Jurkat, Clone E6-1 (cell line): ENCODE results near the gene ATP13A3.

ENCODE experiments used
- DNase-seq: peaks from one replicate; pipeline ENCODE4 v3.0.0-alpha.2; 2011; ENCODE audit warnings: low read depth, low spot score
- H3K4me3 ChIP-seq: 2 replicates; pipeline ENCODE4 v1.5.1; 2011; ENCODE audit warnings: mild to moderate bottlenecking, low read length, control low read depth, moderate library complexity

The ATP13A3 gene

GRCh38 chr3:194382892-194383223 lies 103.9 kb downstream of the ATP13A3 start:
- H3K4me3 ChIP-seq = no peak overlapping the region
- DNase-seq = no peak

- DNase-seq = no peak
- no peak overlapping the region for H3K4me3 ChIP-seq
These were observed 104.5 kb downstream of the ATP13A3 start for GRCh38 chr3:194382196-194382891.

GRCh38 chr3:194381460-194381875 lies 105.3 kb downstream of the ATP13A3 start:
- no peak overlapping the region for H3K4me3 ChIP-seq
- DNase-seq = no peak

- DNase-seq = no peak
- no peak overlapping the region for H3K4me3 ChIP-seq
These were observed 106.5 kb downstream of the ATP13A3 start for GRCh38 chr3:194380326-194380725.

- DNase-seq = no peak
- H3K4me3 ChIP-seq = no peak overlapping the region
These were observed 107.2 kb downstream of the ATP13A3 start for GRCh38 chr3:194379651-194380050.

- DNase-seq = no peak
- H3K4me3 ChIP-seq = no peak overlapping the region
These were observed 107.6 kb downstream of the ATP13A3 start for GRCh38 chr3:194379231-194379630.

- DNase-seq = no peak
- H3K4me3 ChIP-seq = no peak overlapping the region
These were observed 109.1 kb downstream of the ATP13A3 start for GRCh38 chr3:194377708-194378107.

GRCh38 chr3:194376241-194376560 lies 110.6 kb downstream of the ATP13A3 start:
- H3K4me3 ChIP-seq = no peak overlapping the region
- DNase-seq = no peak

- H3K4me3 ChIP-seq = no peak overlapping the region
- DNase-seq = no peak
These were observed 111.1 kb downstream of the ATP13A3 start for GRCh38 chr3:194375473-194376240.

GRCh38 chr3:194374935-194375334 lies 111.9 kb downstream of the ATP13A3 start:
- no peak overlapping the region for H3K4me3 ChIP-seq
- DNase-seq = no peak

GRCh38 chr3:194373899-194374298 lies 112.9 kb downstream of the ATP13A3 start:
- DNase-seq = no peak
- H3K4me3 ChIP-seq = no peak overlapping the region

GRCh38 chr3:194373028-194373427 lies 113.8 kb downstream of the ATP13A3 start:
- no peak for DNase-seq
- H3K4me3 ChIP-seq = no peak overlapping the region

GRCh38 chr3:194370753-194371152 lies 116.0 kb downstream of the ATP13A3 start:
- no peak overlapping the region for H3K4me3 ChIP-seq
- no peak for DNase-seq

GRCh38 chr3:194369522-194370279 lies 117.1 kb downstream of the ATP13A3 start, which contains the start of gene LRRC15:
TSS of gene LRRC15 (minus strand) at chr3:194369743. CDS start at chr3:194361043, 8,700 bp downstream.
- DNase-seq = no peak
- no peak within 1 kb of the TSS for H3K4me3 ChIP-seq

GRCh38 chr3:194368918-194369317 lies 117.9 kb downstream of the ATP13A3 start:
- no peak overlapping the region for H3K4me3 ChIP-seq
- no peak for DNase-seq

- no peak for DNase-seq
- no peak overlapping the region for H3K4me3 ChIP-seq
These were observed 118.6 kb downstream of the ATP13A3 start for GRCh38 chr3:194367992-194368841.

GRCh38 chr3:194365978-194366490 lies 120.8 kb downstream of the ATP13A3 start:
- DNase-seq = no peak
- H3K4me3 ChIP-seq = no peak overlapping the region

GRCh38 chr3:194365526-194365925 lies 121.3 kb downstream of the ATP13A3 start:
- H3K4me3 ChIP-seq = no peak overlapping the region
- no peak for DNase-seq
